A549 (cell line): ENCODE data around the gene IRF6.

Experiments
- CBX8 ChIP-seq: fragments of 200-600 bp; sonication (generic); IDR thresholded peaks from 2 replicates; pipeline ENCODE4 v1.6.1; 2016
- CTCF ChIP-seq: fragments of >200 bp; sonication (Bioruptor Twin); formaldehyde crosslinking; IDR thresholded peaks from 3 replicates; pipeline ENCODE4 v1.5.1; 2016
- EP300 ChIP-seq, 2 experiments: fragments of >200 bp; sonication (Bioruptor Twin); formaldehyde crosslinking; IDR thresholded peaks; 2 replicates in 1 of 2; 3 replicates in 1 of 2; pipeline ENCODE4 v1.6.1; 2016 to 2017
- FOSL2 ChIP-seq, 2 experiments: fragments of 450-650 bp in 1 of 2; fragments of >200 bp in 1 of 2; sonication (Bioruptor Twin) in 1 of 2; formaldehyde crosslinking; IDR thresholded peaks; 2 replicates each; pipeline versions ENCODE4 v1.5.0 to v1.6.1; 2016 to 2020; ENCODE audit warnings: mild to moderate bottlenecking in 1 of 2, moderate library complexity in 1 of 2
- MYC ChIP-seq: IDR thresholded peaks from 2 replicates; pipeline ENCODE4 v1.6.1; 2012; ENCODE audit warnings: mild to moderate bottlenecking, inconsistent platforms, low read length, improper control_type of control experiment, borderline replicate concordance
- RFX5 ChIP-seq: fragments of 450-650 bp; IDR thresholded peaks from 2 replicates; pipeline ENCODE4 v1.7.1; 2014; ENCODE audit warnings: antibody characterized with exemption, mild to moderate bottlenecking, moderate library complexity

DNA sequence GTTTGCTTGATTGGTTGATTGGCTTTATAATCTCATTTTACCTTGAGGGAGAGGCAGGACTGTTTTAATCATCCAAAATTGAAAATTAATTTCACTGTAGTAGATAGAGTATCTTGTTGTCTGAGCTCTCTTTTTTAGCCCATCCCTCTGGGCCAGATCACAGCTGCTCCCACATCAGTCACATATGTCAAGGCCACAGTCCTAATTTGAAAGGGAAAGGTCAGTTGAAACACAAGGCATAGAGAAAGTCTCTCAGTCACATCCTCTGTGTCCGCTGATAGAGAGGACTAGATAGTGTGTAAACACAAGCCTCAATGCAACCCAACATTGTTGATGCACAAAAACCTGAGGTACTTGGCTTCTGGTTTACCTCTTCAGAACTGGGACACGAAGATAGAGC lies 28.4 kb downstream of the IRF6 start:
- TF ChIP-seq CTCF: no peak
- TF ChIP-seq FOSL2 (IDR thresholded peaks at IDR 0.05): no peak
- TF ChIP-seq FOSL2 (CRISPR knock-in tag; IDR thresholded peaks at IDR 0.05): no peak
- TF ChIP-seq RFX5: no peak
- TF ChIP-seq EP300 (IDR thresholded peaks at IDR 0.05): no peak
- no peak for TF ChIP-seq MYC
- TF ChIP-seq CBX8: no peak
